A549 treated with RU486 at 1 μM for 4 hours (cell line): ENCODE results near the gene DNAJC11. TPM values are rescaled to one million over a fixed set of nuclear protein-coding genes. Genes with fewer than 3 reads are reported as not detected.

Experiments
- total RNA-seq: library from RNA; stranded (reverse); fragments of 200-300 nt; extraction: Qiagen RNA extraction; gene quantifications from 5 replicates; pipeline ENCODE4 v1.2.3, GENCODE V29; 2022; ENCODE audit warnings: low read depth

DNAJC11 gene, protein sequence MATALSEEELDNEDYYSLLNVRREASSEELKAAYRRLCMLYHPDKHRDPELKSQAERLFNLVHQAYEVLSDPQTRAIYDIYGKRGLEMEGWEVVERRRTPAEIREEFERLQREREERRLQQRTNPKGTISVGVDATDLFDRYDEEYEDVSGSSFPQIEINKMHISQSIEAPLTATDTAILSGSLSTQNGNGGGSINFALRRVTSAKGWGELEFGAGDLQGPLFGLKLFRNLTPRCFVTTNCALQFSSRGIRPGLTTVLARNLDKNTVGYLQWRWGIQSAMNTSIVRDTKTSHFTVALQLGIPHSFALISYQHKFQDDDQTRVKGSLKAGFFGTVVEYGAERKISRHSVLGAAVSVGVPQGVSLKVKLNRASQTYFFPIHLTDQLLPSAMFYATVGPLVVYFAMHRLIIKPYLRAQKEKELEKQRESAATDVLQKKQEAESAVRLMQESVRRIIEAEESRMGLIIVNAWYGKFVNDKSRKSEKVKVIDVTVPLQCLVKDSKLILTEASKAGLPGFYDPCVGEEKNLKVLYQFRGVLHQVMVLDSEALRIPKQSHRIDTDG
- total RNA-seq, result 32.0 to 40.4 TPM (median 34.6 TPM) in 5 replicates

DNA sequence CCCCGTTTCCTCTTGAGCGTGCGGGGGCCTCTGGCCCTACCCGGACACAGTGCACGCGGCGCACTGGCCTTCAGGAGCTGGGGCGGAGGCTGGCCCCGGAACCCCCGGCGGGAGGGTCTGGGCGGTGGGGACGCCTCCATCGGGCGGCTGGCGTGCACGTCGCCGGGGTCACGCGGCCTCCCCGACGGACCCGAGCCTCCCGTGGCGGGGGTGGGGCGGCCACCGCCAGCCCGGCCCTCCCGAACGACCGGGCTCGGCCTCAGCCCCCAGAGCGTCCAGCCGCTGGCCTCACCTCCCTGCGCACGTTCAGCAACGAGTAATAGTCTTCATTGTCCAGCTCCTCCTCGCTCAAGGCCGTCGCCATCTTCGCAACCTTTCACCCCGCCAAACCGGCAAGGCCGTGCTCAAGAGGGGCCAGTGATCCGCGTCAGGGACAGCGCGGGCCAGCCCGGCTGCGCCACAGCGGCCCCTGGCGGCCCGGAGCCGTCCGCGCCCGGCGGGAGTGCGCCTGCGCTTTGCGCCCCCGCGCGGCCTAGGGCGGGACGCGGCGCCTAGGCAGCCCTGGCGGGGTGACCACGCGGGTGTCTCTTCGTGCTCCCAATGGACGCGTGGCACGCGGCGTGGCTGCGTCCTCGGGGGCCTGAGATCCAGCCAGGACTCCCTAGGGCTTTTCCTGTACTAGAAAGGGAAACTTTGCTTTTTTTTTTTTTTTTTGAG lies at the start of gene DNAJC11:
TSS of gene DNAJC11 (minus strand) at position 380 of the 717 bp plus-strand sequence. CDS start at position 364, 16 bp downstream.

DNA sequence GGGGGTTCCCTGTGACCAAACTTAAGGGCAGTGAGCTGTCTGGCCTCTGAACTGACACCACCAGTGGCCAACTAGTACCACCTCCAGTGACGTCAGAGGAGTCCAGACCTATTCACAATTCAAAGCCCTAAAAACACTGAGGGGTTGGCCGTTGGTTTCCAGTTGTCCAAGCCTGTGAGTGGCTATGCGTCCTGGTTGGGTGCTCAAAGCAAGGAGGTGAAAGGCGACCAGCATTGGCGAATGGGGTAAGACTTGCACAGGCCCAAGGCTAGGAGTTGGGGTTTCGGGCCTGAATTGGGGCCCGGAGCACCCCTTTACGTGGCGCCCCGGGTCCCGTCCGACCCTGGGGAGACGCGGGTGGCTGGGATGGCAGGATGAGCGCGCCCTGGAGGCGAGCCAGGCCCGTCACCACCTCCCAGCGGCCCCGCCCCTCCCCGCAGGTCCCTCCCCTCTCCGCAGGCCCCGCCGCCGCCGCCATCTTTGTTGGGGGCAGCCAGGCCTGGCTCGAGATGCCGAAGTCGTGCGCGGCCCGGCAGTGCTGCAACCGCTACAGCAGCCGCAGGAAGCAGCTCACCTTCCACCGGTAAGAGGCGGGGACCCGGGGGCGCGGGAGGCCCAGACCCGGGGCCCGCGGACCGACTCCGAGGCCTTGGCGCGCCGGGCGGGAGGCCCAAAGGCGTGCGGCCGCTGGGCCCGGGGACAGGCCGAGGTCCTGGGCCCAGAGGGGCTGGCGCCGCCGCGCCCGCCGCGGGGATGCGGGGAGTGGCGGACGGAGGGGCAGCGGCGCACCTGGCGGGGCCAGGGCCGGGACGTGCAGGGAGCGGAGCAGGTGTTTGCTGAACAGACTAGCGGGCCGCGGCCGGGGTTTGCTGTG lies 76.7 kb downstream of the DNAJC11 start, which contains the start of gene THAP3:
TSS of gene THAP3 (plus strand) at position 159 of the 874 bp plus-strand sequence. CDS start at position 510, 351 bp downstream.

DNA sequence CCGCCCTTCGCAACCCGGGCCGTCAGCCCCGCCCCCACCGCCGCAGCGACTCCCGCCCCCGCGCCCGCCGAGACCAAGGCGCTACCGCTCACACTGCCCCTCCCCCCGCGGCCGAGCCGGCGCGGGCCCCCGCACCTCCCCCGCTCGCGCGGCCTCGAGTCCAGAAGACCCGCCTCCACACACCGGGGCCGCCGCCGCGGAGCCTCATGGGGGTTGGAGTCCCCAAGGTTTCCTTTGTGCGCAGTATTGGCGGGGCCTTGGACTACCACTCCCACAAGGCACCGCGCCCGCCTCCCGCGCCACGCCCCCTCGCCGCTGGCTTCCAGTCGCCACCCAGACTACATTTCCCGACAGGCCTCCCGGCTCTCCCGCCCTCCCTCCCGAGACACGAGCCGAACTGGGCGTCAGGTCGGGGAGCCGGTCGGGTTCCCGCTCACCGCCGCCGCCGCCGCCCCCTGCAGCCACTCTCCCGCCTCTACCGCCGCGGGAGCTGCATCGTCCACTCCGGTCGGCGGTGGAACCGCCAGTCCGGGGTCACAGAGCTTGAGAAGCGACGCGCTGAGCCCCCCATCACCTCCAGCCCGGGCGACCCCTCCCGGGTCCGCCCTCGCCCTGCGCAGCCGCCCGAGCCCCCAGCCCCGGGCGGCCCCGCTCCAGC lies 88.1 kb downstream of the DNAJC11 start, which contains the start of gene PHF13:
TSS of gene PHF13 (plus strand) at position 371 of the 658 bp plus-strand sequence. CDS start 336 bp downstream, outside the sequence.

DNA sequence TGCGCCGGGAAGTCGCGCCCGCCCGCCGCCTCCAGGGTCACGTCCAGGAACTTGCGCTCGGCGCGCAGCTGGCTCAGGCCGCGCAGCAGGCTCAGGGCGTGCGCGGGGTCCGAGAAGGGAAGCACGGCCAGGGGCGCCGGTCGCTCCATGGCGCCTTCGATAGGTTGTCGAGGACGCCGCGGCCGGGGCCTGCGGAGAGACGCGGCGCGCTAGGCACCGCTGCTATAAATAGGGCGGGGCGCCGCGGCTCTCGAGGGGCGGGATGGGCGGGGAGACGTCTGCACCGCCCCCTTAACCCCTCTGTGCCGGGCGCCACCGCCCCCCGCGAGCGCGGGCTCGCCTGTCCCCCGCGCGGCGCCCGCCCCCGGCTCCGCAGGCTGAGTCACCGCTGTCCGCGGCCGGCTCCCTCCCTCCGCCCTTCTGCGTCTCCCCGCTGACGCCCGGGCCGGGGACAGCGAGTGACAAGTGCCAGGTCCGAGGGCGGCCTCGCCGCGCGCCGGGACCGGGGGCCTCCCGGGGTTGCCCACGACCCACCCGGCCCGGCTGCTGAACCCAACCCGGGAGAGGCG lies 98.9 kb downstream of the DNAJC11 start, which contains the start of gene KLHL21:
TSS of gene KLHL21 (minus strand) at position 201 of the 569 bp plus-strand sequence. CDS start at position 149, 52 bp downstream.

Other genes with a start within 250 kb of the DNAJC11 start
- gene TNFRSF25, start 235.6 kb downstream of the DNAJC11 start, total RNA-seq, result 1.8 to 4.0 TPM (median 2.4 TPM) in 5 replicates
- 2.1 to 4.0 TPM (median 2.8 TPM) in 5 replicates for gene PLEKHG5, start 210.1 kb downstream of the DNAJC11 start, total RNA-seq
- 3.3 to 5.1 TPM (median 4.5 TPM) in 5 replicates for gene NOL9, start 147.3 kb downstream of the DNAJC11 start, total RNA-seq
- gene TAS1R1, start 146.5 kb downstream of the DNAJC11 start, total RNA-seq, result not detected in 5 replicates
- gene ZBTB48, start 121.8 kb downstream of the DNAJC11 start, total RNA-seq, result 9.4 to 14.3 TPM (median 11.2 TPM) in 5 replicates
- 20.6 to 32.5 TPM (median 26.0 TPM) in 5 replicates for gene KLHL21, start 98.9 kb downstream of the DNAJC11 start, total RNA-seq
- 7.7 to 10.7 TPM (median 9.4 TPM) in 5 replicates for gene PHF13, start 88.1 kb downstream of the DNAJC11 start, total RNA-seq
- gene THAP3, start 76.9 kb downstream of the DNAJC11 start, total RNA-seq, result 14.9 to 17.9 TPM (median 17.2 TPM) in 5 replicates
- 61.7 to 75.4 TPM (median 70.0 TPM) in 5 replicates for gene CAMTA1, start 83.6 kb upstream of the DNAJC11 start, total RNA-seq